ENCODE data around the gene CYP1A2.
"Not testable (repeated sequence)": the region's sequence is repeated elsewhere in the genome, so short reads cannot be mapped to it uniquely, and the experiment has no call there.

The CYP1A2 gene

GRCh38 chr15:74724570-74725224, 23.9 kb upstream of the CYP1A2 start:
- Histone ChIP-seq H3K9ac (ENCODE audit: low read length in 5 of 5) (no peak overlapping the region), H3K36me3 (ENCODE audit: control insufficient read depth in 5 of 5, insufficient read depth in 5 of 5, low read length in 5 of 5) (no peaks in the 10 kb centered on the region), H3K9me3 (ENCODE audit: control insufficient read depth in 5 of 5, low read length in 5 of 5) (no peaks in the 10 kb centered on the region), H3K4me3 (ENCODE audit: low read depth in 1 of 5, low read length in 5 of 5) (no peak overlapping the region), H3K4me1 (ENCODE audit: control insufficient read depth in 5 of 5, insufficient read depth in 5 of 5, low read length in 5 of 5) (peaks cover 5 to 16% (median 14%) of the 10 kb centered on the region in 5 donors), H3K27ac (ENCODE audit: low read depth, low read length) (no peak overlapping the region), H3K27me3 (ENCODE audit: control insufficient read depth in 5 of 5, insufficient read depth in 4 of 5, low read length in 5 of 5) (peaks cover 7 to 15% (median 9%) of the 10 kb centered on the region in 5 donors)

- H3K9ac ChIP-seq (ENCODE audit: low read length in 5 of 5): peak within 1 kb of the TSS in 3 of 5 donors; percentile 21 to 41 (median 35)
- H3K27ac ChIP-seq (ENCODE audit: low read depth, low read length): no peak within 1 kb of the TSS
- peaks cover 5 to 16% (median 14%) of the 10 kb centered on the region in 5 donors for H3K4me1 ChIP-seq (ENCODE audit: control insufficient read depth in 5 of 5, insufficient read depth in 5 of 5, low read length in 5 of 5)
- H3K4me3 ChIP-seq (ENCODE audit: low read depth in 1 of 5, low read length in 5 of 5): peak within 1 kb of the TSS; percentile 48 to 69 (median 64)
- H3K9me3 ChIP-seq (ENCODE audit: control insufficient read depth in 5 of 5, low read length in 5 of 5): no peaks in the 10 kb centered on the region
- no peaks in the 10 kb centered on the region for H3K36me3 ChIP-seq (ENCODE audit: control insufficient read depth in 5 of 5, insufficient read depth in 5 of 5, low read length in 5 of 5)
- peaks cover 9 to 21% (median 13%) of the 10 kb centered on the region in 5 donors for H3K27me3 ChIP-seq (ENCODE audit: control insufficient read depth in 5 of 5, insufficient read depth in 4 of 5, low read length in 5 of 5)
Measured at GRCh38 chr15:74725225-74725774, 23.3 kb upstream of the CYP1A2 start, which contains the start of gene CYP1A1. TSS of gene CYP1A1 (minus strand) at chr15:74725528. CDS start at chr15:74723097, 2,431 bp downstream.

DNA sequence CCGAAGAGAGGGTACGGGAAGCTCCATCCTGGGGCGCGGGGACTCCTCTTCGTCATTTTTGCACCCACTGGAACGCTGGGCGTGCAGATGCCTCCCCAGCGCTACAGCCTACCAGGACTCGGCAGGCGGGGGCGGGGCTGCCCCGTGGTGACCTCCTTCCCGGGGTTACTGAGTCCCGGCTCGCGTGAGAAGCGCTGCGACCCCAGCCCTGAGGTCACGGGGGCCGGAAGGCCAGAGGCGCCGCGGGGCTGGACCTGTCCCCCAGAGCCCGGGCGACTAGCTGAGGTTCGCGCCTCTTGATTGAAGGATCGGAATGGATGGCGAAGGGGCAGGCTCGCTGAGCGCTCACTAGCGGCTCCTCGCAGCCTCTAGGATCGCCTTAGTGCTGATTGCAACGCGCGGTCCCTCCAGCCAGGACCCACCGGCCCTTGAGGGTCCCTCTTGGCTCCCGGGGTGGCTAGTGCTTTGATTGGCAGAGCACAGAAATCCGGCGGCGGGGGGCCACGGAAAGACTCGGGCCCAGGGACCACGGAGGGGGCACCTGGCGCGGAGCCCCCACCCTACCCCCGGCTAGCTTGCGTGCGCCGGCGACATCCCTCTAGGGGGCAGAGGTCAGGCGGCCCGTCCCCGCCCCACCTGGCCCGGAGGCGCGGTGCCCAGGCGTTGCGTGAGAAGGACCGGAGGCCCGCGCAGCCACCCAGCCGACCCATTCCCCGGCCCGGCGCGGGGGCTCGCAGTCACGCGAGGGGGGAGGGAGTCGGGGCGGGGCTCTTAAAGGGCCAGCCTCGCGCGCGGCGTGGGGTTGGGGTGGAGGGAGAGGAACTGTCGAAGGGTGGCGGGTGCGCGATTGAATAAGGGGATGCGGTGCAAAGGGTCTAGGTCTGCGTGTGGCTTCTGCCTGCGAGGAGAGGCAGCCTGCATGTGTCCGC, 22.5 kb upstream of the CYP1A2 start:
- Histone ChIP-seq H3K36me3 (ENCODE audit: control insufficient read depth in 5 of 5, insufficient read depth in 5 of 5, low read length in 5 of 5) (no peaks in the 10 kb centered on the region), H3K9me3 (ENCODE audit: control insufficient read depth in 5 of 5, low read length in 5 of 5) (no peaks in the 10 kb centered on the region), H3K9ac (ENCODE audit: low read length in 5 of 5) (peak overlapping the region in 3 of 5 donors; percentile 21 to 62 (median 35)), H3K4me3 (ENCODE audit: low read depth in 1 of 5, low read length in 5 of 5) (peak overlapping the region; percentile 48 to 69 (median 64)), H3K4me1 (ENCODE audit: control insufficient read depth in 5 of 5, insufficient read depth in 5 of 5, low read length in 5 of 5) (peaks cover 5 to 16% (median 14%) of the 10 kb centered on the region in 5 donors), H3K27me3 (ENCODE audit: control insufficient read depth in 5 of 5, insufficient read depth in 4 of 5, low read length in 5 of 5) (peaks cover 14 to 26% (median 21%) of the 10 kb centered on the region in 5 donors), H3K27ac (ENCODE audit: low read depth, low read length) (no peak overlapping the region)

DNA sequence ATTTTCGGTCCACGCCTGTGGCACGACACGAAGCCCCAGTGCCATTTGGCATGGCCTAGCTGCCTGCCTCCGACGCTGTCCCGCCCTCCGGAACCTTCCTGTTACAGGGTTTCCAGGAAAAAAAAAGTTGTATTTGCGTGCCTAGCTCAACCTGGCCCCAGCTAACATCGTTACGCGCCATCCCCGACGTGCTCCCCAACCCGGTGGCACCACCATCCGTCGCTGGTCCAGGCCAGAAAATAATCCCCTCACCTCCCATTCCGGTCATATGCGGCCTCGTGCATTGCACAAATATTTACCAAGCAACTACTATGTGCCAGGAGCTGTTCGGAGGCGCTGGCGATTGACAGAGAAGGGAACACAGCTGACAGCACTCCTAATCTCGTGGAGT, 21.9 kb upstream of the CYP1A2 start:
- H3K27ac ChIP-seq (ENCODE audit: low read depth, low read length): no peak overlapping the region
- H3K9ac ChIP-seq (ENCODE audit: low read length in 5 of 5): peak overlapping the region in 1 of 5 donors; percentile 62
- H3K9me3 ChIP-seq (ENCODE audit: control insufficient read depth in 5 of 5, low read length in 5 of 5): no peaks in the 10 kb centered on the region
- no peaks in the 10 kb centered on the region for H3K36me3 ChIP-seq (ENCODE audit: control insufficient read depth in 5 of 5, insufficient read depth in 5 of 5, low read length in 5 of 5)
- H3K4me3 ChIP-seq (ENCODE audit: low read depth in 1 of 5, low read length in 5 of 5): peak overlapping the region in 4 of 5 donors; percentile 62 to 69 (median 66)
- peaks cover 18 to 32% (median 28%) of the 10 kb centered on the region in 5 donors for H3K27me3 ChIP-seq (ENCODE audit: control insufficient read depth in 5 of 5, insufficient read depth in 4 of 5, low read length in 5 of 5)
- peaks cover 5 to 16% (median 14%) of the 10 kb centered on the region in 5 donors for H3K4me1 ChIP-seq (ENCODE audit: control insufficient read depth in 5 of 5, insufficient read depth in 5 of 5, low read length in 5 of 5)

DNA sequence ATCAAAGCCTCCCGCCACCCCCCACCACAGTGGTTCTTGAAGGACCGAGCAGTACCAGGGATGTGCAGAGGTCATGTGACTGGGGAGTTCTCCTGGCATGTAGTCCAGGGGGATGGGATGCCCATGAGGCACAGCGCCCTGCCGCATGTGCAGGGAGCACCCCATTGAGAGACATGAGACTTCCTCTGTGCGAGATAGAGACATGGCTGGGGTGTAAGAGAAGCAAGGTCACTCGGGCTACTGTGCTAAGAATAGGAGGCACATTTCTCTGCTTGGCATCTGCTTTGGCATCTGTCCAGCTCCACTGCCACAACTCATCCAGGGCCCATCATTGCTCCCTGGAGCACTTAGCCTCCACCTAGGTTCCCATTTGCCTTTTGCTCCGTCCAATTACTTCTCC, 20.9 kb upstream of the CYP1A2 start:
- no peak overlapping the region for H3K27ac ChIP-seq (ENCODE audit: low read depth, low read length)

DNA sequence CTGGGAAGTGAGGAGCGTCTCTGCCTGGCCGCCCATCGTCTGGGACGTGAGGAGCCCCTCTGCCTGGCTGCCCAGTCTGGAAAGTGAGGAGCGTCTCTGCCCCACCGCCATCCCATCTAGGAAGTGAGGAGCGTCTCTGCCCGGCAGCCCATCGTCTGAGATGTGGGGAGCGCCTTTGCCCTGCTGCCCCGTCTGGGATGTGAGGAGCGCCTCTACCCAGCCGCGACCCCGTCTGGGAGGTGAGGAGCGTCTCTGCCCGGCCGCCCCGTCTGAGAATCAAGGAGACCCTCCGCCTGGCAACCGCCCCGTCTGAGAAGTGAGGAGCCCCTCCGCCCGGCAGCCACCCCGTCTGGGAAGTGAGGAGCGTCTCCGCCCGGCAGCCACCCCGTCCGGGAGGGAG, 19.9 kb upstream of the CYP1A2 start:
- Histone ChIP-seq H3K4me1 (ENCODE audit: control insufficient read depth in 5 of 5, insufficient read depth in 5 of 5, low read length in 5 of 5) (peaks cover 5 to 16% (median 14%) of the 10 kb centered on the region in 5 donors), H3K27me3 (ENCODE audit: control insufficient read depth in 5 of 5, insufficient read depth in 4 of 5, low read length in 5 of 5) (peaks cover 23 to 42% (median 30%) of the 10 kb centered on the region in 5 donors)
- H3K9ac ChIP-seq (ENCODE audit: low read length in 5 of 5); H3K36me3 ChIP-seq (ENCODE audit: control insufficient read depth in 5 of 5, insufficient read depth in 5 of 5, low read length in 5 of 5); H3K4me3 ChIP-seq (ENCODE audit: low read depth in 1 of 5, low read length in 5 of 5); H3K27ac ChIP-seq (ENCODE audit: low read depth, low read length); H3K9me3 ChIP-seq (ENCODE audit: control insufficient read depth in 5 of 5, low read length in 5 of 5): not testable (repeated sequence)

More for the DNA sequence above, 20.9 kb upstream of the CYP1A2 start:
- H3K4me3 ChIP-seq (ENCODE audit: low read depth in 1 of 5, low read length in 5 of 5): no peak overlapping the region
- H3K9me3 ChIP-seq (ENCODE audit: control insufficient read depth in 5 of 5, low read length in 5 of 5): no peaks in the 10 kb centered on the region
- H3K9ac ChIP-seq (ENCODE audit: low read length in 5 of 5): no peak overlapping the region
- peaks cover 5 to 16% (median 14%) of the 10 kb centered on the region in 5 donors for H3K4me1 ChIP-seq (ENCODE audit: control insufficient read depth in 5 of 5, insufficient read depth in 5 of 5, low read length in 5 of 5)
- peaks cover 18 to 36% (median 28%) of the 10 kb centered on the region in 5 donors for H3K27me3 ChIP-seq (ENCODE audit: control insufficient read depth in 5 of 5, insufficient read depth in 4 of 5, low read length in 5 of 5)
- no peaks in the 10 kb centered on the region for H3K36me3 ChIP-seq (ENCODE audit: control insufficient read depth in 5 of 5, insufficient read depth in 5 of 5, low read length in 5 of 5)

GRCh38 chr15:74729372-74729771, 19.3 kb upstream of the CYP1A2 start:
- peaks cover 23 to 42% (median 35%) of the 10 kb centered on the region in 5 donors for H3K27me3 ChIP-seq (ENCODE audit: control insufficient read depth in 5 of 5, insufficient read depth in 4 of 5, low read length in 5 of 5)
- H3K36me3 ChIP-seq (ENCODE audit: control insufficient read depth in 5 of 5, insufficient read depth in 5 of 5, low read length in 5 of 5); H3K27ac ChIP-seq (ENCODE audit: low read depth, low read length); H3K9me3 ChIP-seq (ENCODE audit: control insufficient read depth in 5 of 5, low read length in 5 of 5); H3K4me3 ChIP-seq (ENCODE audit: low read depth in 1 of 5, low read length in 5 of 5); H3K9ac ChIP-seq (ENCODE audit: low read length in 5 of 5): not testable (repeated sequence)
- peaks cover 5 to 16% (median 14%) of the 10 kb centered on the region in 5 donors for H3K4me1 ChIP-seq (ENCODE audit: control insufficient read depth in 5 of 5, insufficient read depth in 5 of 5, low read length in 5 of 5)

GRCh38 chr15:74730619-74731316, 17.9 kb upstream of the CYP1A2 start:
- Histone ChIP-seq H3K9ac (ENCODE audit: low read length in 5 of 5) (peak overlapping the region in 1 of 5 donors; percentile 12), H3K4me3 (ENCODE audit: low read depth in 1 of 5, low read length in 5 of 5) (no peak overlapping the region), H3K36me3 (ENCODE audit: control insufficient read depth in 5 of 5, insufficient read depth in 5 of 5, low read length in 5 of 5) (no peaks in the 10 kb centered on the region), H3K4me1 (ENCODE audit: control insufficient read depth in 5 of 5, insufficient read depth in 5 of 5, low read length in 5 of 5) (peaks cover 5 to 14% (median 12%) of the 10 kb centered on the region in 5 donors), H3K27ac (ENCODE audit: low read depth, low read length) (no peak overlapping the region), H3K9me3 (ENCODE audit: control insufficient read depth in 5 of 5, low read length in 5 of 5) (no peaks in the 10 kb centered on the region), H3K27me3 (ENCODE audit: control insufficient read depth in 5 of 5, insufficient read depth in 4 of 5, low read length in 5 of 5) (peaks cover 23 to 42% (median 32%) of the 10 kb centered on the region in 5 donors)

- Histone ChIP-seq H3K36me3 (ENCODE audit: control insufficient read depth in 5 of 5, insufficient read depth in 5 of 5, low read length in 5 of 5) (no peaks in the 10 kb centered on the region), H3K27me3 (ENCODE audit: control insufficient read depth in 5 of 5, insufficient read depth in 4 of 5, low read length in 5 of 5) (peaks cover 16 to 35% (median 25%) of the 10 kb centered on the region in 5 donors), H3K27ac (ENCODE audit: low read depth, low read length) (no peak overlapping the region), H3K4me3 (ENCODE audit: low read depth in 1 of 5, low read length in 5 of 5) (no peak overlapping the region), H3K9me3 (ENCODE audit: control insufficient read depth in 5 of 5, low read length in 5 of 5) (no peaks in the 10 kb centered on the region), H3K4me1 (ENCODE audit: control insufficient read depth in 5 of 5, insufficient read depth in 5 of 5, low read length in 5 of 5) (no peaks in the 10 kb centered on the region), H3K9ac (ENCODE audit: low read length in 5 of 5) (no peak overlapping the region)
Measured at GRCh38 chr15:74732846-74733245, 15.8 kb upstream of the CYP1A2 start.

All from subcutaneous abdominal adipose tissue (tissue), 5 donors.